Ascending aorta (tissue), 2 donors: ENCODE measurements around the gene DHRS3. TPM values are rescaled to one million over a fixed set of nuclear protein-coding genes. Genes with fewer than 3 reads are reported as not detected.

Experiments
- DNase-seq, 2 donors: peaks; one replicate each; pipeline ENCODE4 v3.0.0-alpha.2; 2019; ENCODE audit warnings: low spot score in 2 of 2
- H3K27ac ChIP-seq, 2 donors: fragments of 200-600 bp; sonication (generic); one replicate each; pipeline ENCODE4 v1.5.1; 2016 to 2017; ENCODE audit warnings: mild to moderate bottlenecking in 1 of 2
- H3K27me3 ChIP-seq: fragments of 200-600 bp; sonication (generic); one replicate; pipeline ENCODE4 v1.5.1; 2017
- H3K36me3 ChIP-seq, 2 donors: fragments of 200-600 bp; sonication (generic); one replicate each; pipeline ENCODE4 v1.5.1; 2016
- H3K4me1 ChIP-seq, 2 donors: fragments of 200-600 bp; sonication (generic); one replicate each; pipeline ENCODE4 v1.5.1; 2016 to 2017; ENCODE audit warnings: mild to moderate bottlenecking in 1 of 2
- H3K4me3 ChIP-seq, 2 donors: fragments of 200-600 bp; sonication (generic); one replicate each; pipeline ENCODE4 v1.5.1; 2016 to 2017; ENCODE audit warnings: mild to moderate bottlenecking in 1 of 2
- H3K9me3 ChIP-seq, 2 donors: fragments of 200-600 bp; sonication (generic); one replicate each; pipeline ENCODE4 v1.5.1; 2016
- CTCF ChIP-seq, 3 experiments: fragments of 200-600 bp in 2 of 3; fragments of 450-650 bp in 1 of 3; sonication (generic) in 2 of 3; IDR thresholded peaks; one replicate each; pipeline ENCODE4 v1.5.1; 2016 to 2019; ENCODE audit warnings: antibody characterized with exemption in 3 of 3, mild to moderate bottlenecking in 1 of 3, moderate library complexity in 1 of 3
- intact Hi-C: fragments of 100-400 bp; cut with DNase I; formaldehyde crosslinking; loops from one replicate; pipeline ENCODE4 v1.15.1; 2023
- total RNA-seq: library from RNA; depleted of rRNA; stranded (reverse); fragments of >200 nt; gene quantifications from one replicate; pipeline ENCODE4 v1.1.0, GENCODE V29; 2016

DHRS3 gene
- total RNA-seq, 1 donor from 2014 or later: 39.4 TPM

- H3K36me3 ChIP-seq: no peaks in the 10 kb centered on the region
- peaks cover 4 to 32% of the 10 kb centered on the region in 2 donors for H3K4me1 ChIP-seq
- H3K27ac ChIP-seq: peak overlapping the region; percentile 76 to 80
- H3K9me3 ChIP-seq: no peaks in the 10 kb centered on the region
- intact Hi-C loops: no loop called here
- no peaks in the 10 kb centered on the region for H3K27me3 ChIP-seq
- H3K4me3 ChIP-seq: no peak overlapping the region
- TF ChIP-seq CTCF (IDR thresholded peaks at IDR 0.05): no peak
- no peak for DNase-seq
Observed at GRCh38 chr1:12547586-12548225, 70.3 kb downstream of the DHRS3 start.

- TF ChIP-seq CTCF (IDR thresholded peaks at IDR 0.05): no peak
- Histone ChIP-seq H3K36me3 (no peaks in the 10 kb centered on the region), H3K9me3 (no peaks in the 10 kb centered on the region), H3K27ac (peak overlapping the region; percentile 76 to 80), H3K4me3 (no peak overlapping the region), H3K27me3 (no peaks in the 10 kb centered on the region), H3K4me1 (peaks cover 4 to 28% of the 10 kb centered on the region in 2 donors)
- intact Hi-C loops: no loop called here
- DNase-seq: peak in 1 of 2 donors; percentile 79
Observed at GRCh38 chr1:12546771-12547585, 71.0 kb downstream of the DHRS3 start.

- no peak for DNase-seq
- H3K9me3 ChIP-seq: no peaks in the 10 kb centered on the region
- no peak for TF ChIP-seq CTCF (IDR thresholded peaks at IDR 0.05)
- intact Hi-C loops: loop anchor here (5.0 kb wide), 1 partner anchor 108 kb away; no protein-coding TSS in a partner anchor
- H3K4me3 ChIP-seq: no peak overlapping the region
- H3K4me1 ChIP-seq: peaks cover 14 to 36% of the 10 kb centered on the region in 2 donors
- no peaks in the 10 kb centered on the region for H3K36me3 ChIP-seq
- H3K27ac ChIP-seq: no peak overlapping the region
- no peaks in the 10 kb centered on the region for H3K27me3 ChIP-seq
Observed at GRCh38 chr1:12544992-12545391, 73.0 kb downstream of the DHRS3 start.

GRCh38 chr1:12544357-12544756, 73.7 kb downstream of the DHRS3 start:
- H3K27me3 ChIP-seq: no peaks in the 10 kb centered on the region
- no peak for TF ChIP-seq CTCF (IDR thresholded peaks at IDR 0.05)
- no peak overlapping the region for H3K4me3 ChIP-seq
- no peaks in the 10 kb centered on the region for H3K36me3 ChIP-seq
- no peak overlapping the region for H3K27ac ChIP-seq
- DNase-seq: no peak
- H3K4me1 ChIP-seq: peaks cover 14 to 34% of the 10 kb centered on the region in 2 donors
- no peaks in the 10 kb centered on the region for H3K9me3 ChIP-seq
- intact Hi-C loops: loop anchor here (5.0 kb wide), 1 partner anchor 107 kb away; no protein-coding TSS in a partner anchor

GRCh38 chr1:12543740-12544154, 74.3 kb downstream of the DHRS3 start:
- no peaks in the 10 kb centered on the region for H3K36me3 ChIP-seq
- no peak overlapping the region for H3K4me3 ChIP-seq
- no peak for DNase-seq
- peaks cover 10 to 31% of the 10 kb centered on the region in 2 donors for H3K4me1 ChIP-seq
- H3K27me3 ChIP-seq: no peaks in the 10 kb centered on the region
- no peak overlapping the region for H3K27ac ChIP-seq
- intact Hi-C loops: loop anchor here (5.0 kb wide), 1 partner anchor 106 kb away; no protein-coding TSS in a partner anchor
- TF ChIP-seq CTCF (IDR thresholded peaks at IDR 0.05): no peak
- no peaks in the 10 kb centered on the region for H3K9me3 ChIP-seq
